ENCODE results near the gene PTPRA.

DNA sequence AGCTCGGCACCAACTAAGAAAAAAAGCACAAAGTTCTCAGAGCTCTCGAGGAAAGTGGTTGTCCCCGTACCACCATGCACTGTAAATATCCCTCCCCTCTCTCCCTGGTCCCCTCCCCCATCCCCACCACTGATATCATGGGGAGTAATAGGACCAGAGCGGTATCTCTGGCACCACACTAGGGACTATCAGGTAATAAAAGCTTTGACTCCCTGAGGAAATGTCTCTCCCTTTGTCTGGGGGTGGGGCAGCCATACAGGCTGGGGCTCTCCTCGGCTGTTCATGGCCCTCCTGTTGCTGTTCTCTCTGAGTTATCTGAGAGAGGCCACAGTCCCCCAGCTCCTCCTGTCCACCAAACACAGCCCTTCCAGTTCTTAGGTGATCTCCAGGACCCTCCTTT, 165.2 kb downstream of the PTPRA start:
- TF ChIP-seq CTCF (IDR thresholded peaks at IDR 0.05) (no peak), HMGXB4 (CRISPR knock-in tag; IDR thresholded peaks at IDR 0.05) (no peak), NFATC4 (CRISPR knock-in tag; IDR thresholded peaks at IDR 0.05) (no peak), HMGA2 (CRISPR knock-in tag; IDR thresholded peaks at IDR 0.05) (no peak), PRRX2 (CRISPR knock-in tag; IDR thresholded peaks at IDR 0.05) (no peak), E2F4 (CRISPR knock-in tag; IDR thresholded peaks at IDR 0.05; ENCODE audit: borderline replicate concordance, low read depth) (no peak)
- TF ChIP-seq, protein P1, sequence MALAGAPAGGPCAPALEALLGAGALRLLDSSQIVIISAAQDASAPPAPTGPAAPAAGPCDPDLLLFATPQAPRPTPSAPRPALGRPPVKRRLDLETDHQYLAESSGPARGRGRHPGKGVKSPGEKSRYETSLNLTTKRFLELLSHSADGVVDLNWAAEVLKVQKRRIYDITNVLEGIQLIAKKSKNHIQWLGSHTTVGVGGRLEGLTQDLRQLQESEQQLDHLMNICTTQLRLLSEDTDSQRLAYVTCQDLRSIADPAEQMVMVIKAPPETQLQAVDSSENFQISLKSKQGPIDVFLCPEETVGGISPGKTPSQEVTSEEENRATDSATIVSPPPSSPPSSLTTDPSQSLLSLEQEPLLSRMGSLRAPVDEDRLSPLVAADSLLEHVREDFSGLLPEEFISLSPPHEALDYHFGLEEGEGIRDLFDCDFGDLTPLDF (CRISPR knock-in tag; IDR thresholded peaks at IDR 0.05) = no peak
- TF ChIP-seq, protein P2, sequence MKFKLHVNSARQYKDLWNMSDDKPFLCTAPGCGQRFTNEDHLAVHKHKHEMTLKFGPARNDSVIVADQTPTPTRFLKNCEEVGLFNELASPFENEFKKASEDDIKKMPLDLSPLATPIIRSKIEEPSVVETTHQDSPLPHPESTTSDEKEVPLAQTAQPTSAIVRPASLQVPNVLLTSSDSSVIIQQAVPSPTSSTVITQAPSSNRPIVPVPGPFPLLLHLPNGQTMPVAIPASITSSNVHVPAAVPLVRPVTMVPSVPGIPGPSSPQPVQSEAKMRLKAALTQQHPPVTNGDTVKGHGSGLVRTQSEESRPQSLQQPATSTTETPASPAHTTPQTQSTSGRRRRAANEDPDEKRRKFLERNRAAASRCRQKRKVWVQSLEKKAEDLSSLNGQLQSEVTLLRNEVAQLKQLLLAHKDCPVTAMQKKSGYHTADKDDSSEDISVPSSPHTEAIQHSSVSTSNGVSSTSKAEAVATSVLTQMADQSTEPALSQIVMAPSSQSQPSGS (CRISPR knock-in tag; IDR thresholded peaks at IDR 0.05; ENCODE audit: borderline replicate concordance, low read depth) = no peak

All from WTC11 (cell line).